ENCODE results near the gene CCDC87. TPM values are rescaled to one million over a fixed set of nuclear protein-coding genes. Genes with fewer than 3 reads are reported as not detected.

The CCDC87 gene
- total RNA-seq, 1 donor from 2014 or later = 0.21 TPM

DNA sequence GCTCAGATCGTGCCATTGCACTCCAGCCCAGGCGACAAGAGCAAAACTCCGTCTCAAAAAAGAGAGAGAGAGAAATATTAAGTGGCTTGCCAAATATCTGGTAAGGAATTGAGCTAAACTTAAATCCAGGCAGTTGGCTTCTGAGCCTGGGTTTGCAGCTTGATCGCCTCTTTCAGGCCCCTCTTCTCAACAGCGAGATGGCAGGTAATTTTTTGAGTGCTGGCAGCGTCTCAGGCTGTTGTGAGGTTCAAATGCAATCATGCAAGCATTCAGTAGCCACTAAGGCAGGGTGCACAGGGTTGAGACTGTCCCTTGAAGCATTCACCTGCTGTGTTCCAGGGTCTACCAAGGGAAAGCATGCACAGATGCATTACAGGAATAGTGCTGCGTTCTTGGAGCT is 23.8 kb downstream of the CCDC87 start:
- Histone ChIP-seq H3K4me3 (peak overlapping the region; percentile 63 to 70), H3K27me3 (no peaks in the 10 kb centered on the region), H3K9me3 (no peaks in the 10 kb centered on the region), H3K36me3 (peaks cover 0 to 5% of the 10 kb centered on the region in 2 donors), H3K27ac (no peak overlapping the region), H3K4me1 (peaks cover 3 to 5% of the 10 kb centered on the region in 2 donors)
- TF ChIP-seq, protein P1, sequence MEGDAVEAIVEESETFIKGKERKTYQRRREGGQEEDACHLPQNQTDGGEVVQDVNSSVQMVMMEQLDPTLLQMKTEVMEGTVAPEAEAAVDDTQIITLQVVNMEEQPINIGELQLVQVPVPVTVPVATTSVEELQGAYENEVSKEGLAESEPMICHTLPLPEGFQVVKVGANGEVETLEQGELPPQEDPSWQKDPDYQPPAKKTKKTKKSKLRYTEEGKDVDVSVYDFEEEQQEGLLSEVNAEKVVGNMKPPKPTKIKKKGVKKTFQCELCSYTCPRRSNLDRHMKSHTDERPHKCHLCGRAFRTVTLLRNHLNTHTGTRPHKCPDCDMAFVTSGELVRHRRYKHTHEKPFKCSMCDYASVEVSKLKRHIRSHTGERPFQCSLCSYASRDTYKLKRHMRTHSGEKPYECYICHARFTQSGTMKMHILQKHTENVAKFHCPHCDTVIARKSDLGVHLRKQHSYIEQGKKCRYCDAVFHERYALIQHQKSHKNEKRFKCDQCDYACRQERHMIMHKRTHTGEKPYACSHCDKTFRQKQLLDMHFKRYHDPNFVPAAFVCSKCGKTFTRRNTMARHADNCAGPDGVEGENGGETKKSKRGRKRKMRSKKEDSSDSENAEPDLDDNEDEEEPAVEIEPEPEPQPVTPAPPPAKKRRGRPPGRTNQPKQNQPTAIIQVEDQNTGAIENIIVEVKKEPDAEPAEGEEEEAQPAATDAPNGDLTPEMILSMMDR (IDR thresholded peaks at IDR 0.05) = no peak
- intact Hi-C loops (cut with DNase I) = no loop called here
- DNase-seq (ENCODE audit: low spot score in 2 of 2) = no peak

DNA sequence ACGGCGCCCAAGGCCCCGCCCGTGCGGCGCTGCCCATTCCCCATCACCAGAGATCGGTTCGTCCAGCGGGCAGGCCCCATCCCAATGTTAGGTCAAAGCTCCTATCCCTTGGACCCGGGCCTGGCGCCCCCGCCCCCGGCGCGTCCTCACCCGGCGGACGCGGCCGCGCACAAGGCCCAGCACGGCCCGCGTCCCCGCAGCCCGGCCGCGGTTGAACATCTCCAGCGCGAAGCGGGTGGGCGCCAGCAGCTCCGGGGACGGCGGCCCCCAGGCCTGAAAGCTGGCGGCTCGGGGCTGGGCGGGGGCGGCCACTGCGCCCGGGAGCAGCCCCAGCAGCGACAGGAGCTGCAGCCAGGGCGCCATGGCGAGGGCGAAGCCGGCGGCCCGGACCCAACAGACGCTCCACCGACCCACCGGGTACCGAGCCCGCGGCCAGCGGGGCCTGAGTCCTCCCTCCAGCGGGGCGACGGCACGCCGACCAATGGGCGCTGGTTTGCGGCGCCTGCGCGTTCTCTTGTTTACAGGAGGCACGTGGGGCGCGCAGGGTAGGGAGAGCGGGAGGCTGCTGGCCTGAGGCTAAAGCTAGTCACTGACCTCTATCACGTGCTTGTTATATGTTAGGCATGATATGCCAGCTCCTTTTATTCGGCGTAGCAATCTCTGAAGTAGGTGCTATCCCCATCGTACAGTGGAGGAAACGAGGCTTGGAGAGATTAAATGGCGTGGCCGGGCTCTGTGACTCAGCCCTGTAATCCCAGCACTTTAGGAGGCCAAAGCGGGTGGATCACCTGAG is 24.5 kb downstream of the CCDC87 start, which contains the start of gene CTSF:
TSS of gene CTSF (minus strand) at position 483 of the 793 bp plus-strand sequence. CDS start at position 363, 120 bp downstream.
- peaks cover 3 to 5% of the 10 kb centered on the region in 2 donors for H3K4me1 ChIP-seq
- TF ChIP-seq, protein P1 (IDR thresholded peaks at IDR 0.05) = no peak
- peak within 1 kb of the TSS in 1 of 2 donors; percentile 46 for H3K27ac ChIP-seq
- DNase-seq (ENCODE audit: low spot score in 2 of 2) = peak; percentile 40 to 89
- H3K9me3 ChIP-seq = no peaks in the 10 kb centered on the region
- no peaks in the 10 kb centered on the region for H3K27me3 ChIP-seq
- peaks cover 0 to 5% of the 10 kb centered on the region in 2 donors for H3K36me3 ChIP-seq
- peak within 1 kb of the TSS; percentile 63 to 70 for H3K4me3 ChIP-seq
- intact Hi-C loops (cut with DNase I) = loop anchor here (1.0 kb wide), 1 partner anchor 22 kb away; the partner anchor contains the start of genes ACTN3 and ZDHHC24

DNA sequence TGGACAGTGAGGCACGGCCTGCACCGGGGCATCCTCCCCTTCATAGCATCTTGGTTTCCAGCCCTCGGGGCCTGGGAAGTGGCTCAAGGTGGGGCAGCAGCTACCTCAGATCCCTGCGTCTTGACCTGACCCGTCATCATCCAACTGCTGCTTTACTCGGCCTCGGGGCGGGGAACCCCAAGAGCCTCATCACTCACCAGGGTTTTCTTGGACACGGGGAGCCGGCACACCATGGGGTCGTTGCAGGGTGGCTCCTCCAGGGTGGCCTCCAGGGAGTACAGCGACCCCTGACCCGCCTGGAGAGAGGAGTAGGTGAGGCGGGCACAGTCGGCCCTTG is 25.1 kb downstream of the CCDC87 start:
- Histone ChIP-seq H3K4me3 (peak overlapping the region; percentile 63 to 70), H3K4me1 (peaks cover 3 to 5% of the 10 kb centered on the region in 2 donors), H3K27ac (peak overlapping the region in 1 of 2 donors; percentile 46), H3K36me3 (peaks cover 0 to 5% of the 10 kb centered on the region in 2 donors), H3K9me3 (no peaks in the 10 kb centered on the region), H3K27me3 (no peaks in the 10 kb centered on the region)
- DNase-seq (ENCODE audit: low spot score in 2 of 2) = no peak
- intact Hi-C loops (cut with DNase I) = loop anchor here (1.0 kb wide), 1 partner anchor 21 kb away; the partner anchor contains the start of genes ACTN3 and ZDHHC24
- TF ChIP-seq, protein P1 (IDR thresholded peaks at IDR 0.05) = no peak

DNA sequence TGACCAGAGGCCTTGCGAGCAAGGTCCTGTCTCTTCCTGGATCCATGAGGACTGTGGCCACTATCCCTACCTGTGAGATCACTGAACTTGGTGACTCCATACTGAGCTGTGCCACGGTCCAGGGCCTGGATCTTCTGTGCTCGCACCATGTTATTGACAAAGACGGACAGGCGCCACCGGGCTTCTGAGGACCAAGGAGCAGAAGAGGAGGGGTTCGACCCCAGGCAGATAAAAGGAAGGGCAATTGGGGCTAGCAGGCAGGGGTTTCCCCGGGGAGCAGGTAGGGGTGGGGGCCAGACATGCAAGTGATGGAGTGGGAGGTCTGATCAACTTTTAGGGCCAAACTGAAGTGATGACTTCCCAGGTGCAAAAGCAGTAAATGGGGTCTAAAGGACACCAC is 26.6 kb downstream of the CCDC87 start:
- Histone ChIP-seq H3K27ac (no peak overlapping the region), H3K4me3 (no peak overlapping the region), H3K27me3 (no peaks in the 10 kb centered on the region), H3K4me1 (peaks cover 3 to 5% of the 10 kb centered on the region in 2 donors), H3K9me3 (no peaks in the 10 kb centered on the region), H3K36me3 (peaks cover 0 to 5% of the 10 kb centered on the region in 2 donors)
- TF ChIP-seq, protein P1 (IDR thresholded peaks at IDR 0.05) = no peak
- DNase-seq (ENCODE audit: low spot score in 2 of 2) = no peak
- intact Hi-C loops (cut with DNase I) = no loop called here

DNA sequence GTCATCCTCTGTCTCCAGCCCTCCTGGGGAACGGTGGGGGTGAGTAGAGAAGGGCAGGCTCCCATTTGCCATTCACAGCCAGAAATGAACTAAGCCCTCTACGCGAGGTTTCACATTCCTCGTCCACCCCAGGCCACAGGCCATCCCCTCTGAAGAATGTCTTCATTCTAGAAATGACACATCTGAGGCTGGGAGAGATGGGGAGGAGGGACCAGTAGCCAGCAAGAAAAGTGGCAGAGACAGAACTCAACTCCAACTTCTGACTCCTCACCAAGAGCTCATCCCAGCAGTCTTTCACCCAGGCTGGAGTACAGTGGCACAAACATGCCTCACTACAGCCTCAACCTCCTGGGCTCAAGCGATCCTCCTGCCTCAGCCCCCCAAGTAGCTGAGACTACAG is 27.9 kb downstream of the CCDC87 start:
- no peaks in the 10 kb centered on the region for H3K27me3 ChIP-seq
- intact Hi-C loops (cut with DNase I) = no loop called here
- H3K4me3 ChIP-seq = no peak overlapping the region
- no peak for DNase-seq (ENCODE audit: low spot score in 2 of 2)
- peaks cover 3 to 5% of the 10 kb centered on the region in 2 donors for H3K4me1 ChIP-seq
- H3K9me3 ChIP-seq = no peaks in the 10 kb centered on the region
- TF ChIP-seq, protein P1 (IDR thresholded peaks at IDR 0.05) = no peak
- H3K36me3 ChIP-seq = peaks cover 0 to 5% of the 10 kb centered on the region in 2 donors
- H3K27ac ChIP-seq = no peak overlapping the region

All from ascending aorta (tissue), 2 donors.